Activated CD4-positive, alpha-beta T cell treated with anti-CD3 and anti-CD28 coated beads for 36 hours (primary cell): ENCODE measurements around the gene FHOD3. TPM values are rescaled to one million over a fixed set of nuclear protein-coding genes. Genes with fewer than 3 reads are reported as not detected.

Source experiments
- ATAC-seq: fragments of 200-7000 bp; cut with Tn5 transposase; one replicate; pipeline ENCODE4 v1.10.0; 2021; ENCODE audit warnings: mild to moderate bottlenecking, moderate library complexity
- CTCF ChIA-PET: fragments of 350-600 bp; sonication (Branson Sonifier 250); formaldehyde crosslinking; loops from one replicate; lab custom pipeline; 2021; ENCODE audit warnings: antibody characterized with exemption; lab: Charles Lee
- POLR2A ChIA-PET: fragments of 350-600 bp; sonication (Branson Sonifier 250); formaldehyde crosslinking; loops from one replicate; lab custom pipeline; 2021; ENCODE audit warnings: antibody characterized with exemption, inconsistent platforms; lab: Charles Lee
- DNase-seq: peaks from one replicate; pipeline ENCODE4 v3.0.0-alpha.2; 2020
- H3K27ac Mint-ChIP-seq: one replicate; pipeline ENCODE4 v1.8.0; 2021; ENCODE audit warnings: mixed read lengths
- H3K27me3 Mint-ChIP-seq: one replicate; pipeline ENCODE4 v1.8.0; 2021; ENCODE audit warnings: mixed read lengths
- H3K36me3 Mint-ChIP-seq: one replicate; pipeline ENCODE4 v1.8.0; 2021; ENCODE audit warnings: low read depth, mixed read lengths
- H3K4me1 Mint-ChIP-seq: one replicate; pipeline ENCODE4 v1.8.0; 2021; ENCODE audit warnings: mixed read lengths
- H3K4me3 Mint-ChIP-seq: one replicate; pipeline ENCODE4 v1.8.0; 2021; ENCODE audit warnings: mild to moderate bottlenecking, moderate library complexity, mixed read lengths
- H3K9me3 Mint-ChIP-seq: one replicate; pipeline ENCODE4 v1.8.0; 2021; ENCODE audit warnings: low read depth, mixed read lengths
- intact Hi-C, 2 experiments: fragments of 100-400 bp; cut with DNase I in 1 of 2; cut with micrococcal nuclease in 1 of 2; formaldehyde crosslinking; loops; one replicate each; pipeline versions ENCODE4 v1.14.2 to v1.15.1; 2022 to 2024; cut with DNase I, micrococcal nuclease
- total RNA-seq, 2 experiments: library from RNA; stranded (reverse); gene quantifications; one replicate each; pipeline ENCODE4 v1.2.3, GENCODE V29; 2021

FHOD3 gene
- total RNA-seq, 2 experiments from 2014 or later: not detected

- ChIA-PET CTCF (no interaction called here), POLR2A (no interaction called here)
- Mint-ChIP-seq H3K4me1 (no peaks in the 10 kb centered on the region), H3K9me3 (no peaks in the 10 kb centered on the region), H3K27ac (no peak overlapping the region), H3K27me3 (no peaks in the 10 kb centered on the region), H3K36me3 (no peaks in the 10 kb centered on the region), H3K4me3 (no peak overlapping the region)
- DNase-seq: no peak
- intact Hi-C loops: no loop called here
- no peak for ATAC-seq
Observed at GRCh38 chr18:36335476-36336279, 38.2 kb downstream of the FHOD3 start.

- peaks cover 5% of the 10 kb centered on the region for H3K9me3 Mint-ChIP-seq
- no peak overlapping the region for H3K27ac Mint-ChIP-seq
- ChIA-PET POLR2A (no interaction called here), CTCF (no interaction called here)
- no peak overlapping the region for H3K4me3 Mint-ChIP-seq
- peaks cover 6% of the 10 kb centered on the region for H3K27me3 Mint-ChIP-seq
- ATAC-seq: no peak
- no peaks in the 10 kb centered on the region for H3K36me3 Mint-ChIP-seq
- no peaks in the 10 kb centered on the region for H3K4me1 Mint-ChIP-seq
- intact Hi-C loops: no loop called here
- no peak for DNase-seq
Observed at GRCh38 chr18:36337679-36338402, 40.3 kb downstream of the FHOD3 start.

GRCh38 chr18:36338403-36338933 lies 41.0 kb downstream of the FHOD3 start:
- ChIA-PET CTCF (no interaction called here), POLR2A (no interaction called here)
- no peak overlapping the region for H3K27ac Mint-ChIP-seq
- no peak for DNase-seq
- no peaks in the 10 kb centered on the region for H3K36me3 Mint-ChIP-seq
- H3K4me1 Mint-ChIP-seq: no peaks in the 10 kb centered on the region
- H3K27me3 Mint-ChIP-seq: peaks cover 6% of the 10 kb centered on the region
- H3K4me3 Mint-ChIP-seq: no peak overlapping the region
- no peak for ATAC-seq
- peaks cover 5% of the 10 kb centered on the region for H3K9me3 Mint-ChIP-seq
- intact Hi-C loops: no loop called here

GRCh38 chr18:36340246-36340645 lies 42.7 kb downstream of the FHOD3 start:
- no peaks in the 10 kb centered on the region for H3K36me3 Mint-ChIP-seq
- H3K27me3 Mint-ChIP-seq: peaks cover 6% of the 10 kb centered on the region
- H3K4me3 Mint-ChIP-seq: no peak overlapping the region
- peaks cover 5% of the 10 kb centered on the region for H3K9me3 Mint-ChIP-seq
- no peak for ATAC-seq
- no peak for DNase-seq
- H3K27ac Mint-ChIP-seq: no peak overlapping the region
- intact Hi-C loops: no loop called here
- ChIA-PET CTCF (interaction anchor here (0.7 kb wide), 1 partner anchor 66 kb away, joined by 3 read pairs; no protein-coding TSS in a partner anchor), POLR2A (no interaction called here)
- H3K4me1 Mint-ChIP-seq: no peaks in the 10 kb centered on the region

- no peak for ATAC-seq
- Mint-ChIP-seq H3K27ac (no peak overlapping the region), H3K27me3 (peaks cover 12% of the 10 kb centered on the region), H3K9me3 (peaks cover 5% of the 10 kb centered on the region), H3K4me1 (no peaks in the 10 kb centered on the region), H3K36me3 (no peaks in the 10 kb centered on the region), H3K4me3 (no peak overlapping the region)
- intact Hi-C loops: no loop called here
- ChIA-PET CTCF (interaction anchor here (1.2 kb wide), 1 partner anchor 11 kb away, joined by 3 read pairs; no protein-coding TSS in a partner anchor), POLR2A (no interaction called here)
- no peak for DNase-seq
Observed at GRCh38 chr18:36341944-36342343, 44.4 kb downstream of the FHOD3 start.

GRCh38 chr18:36348331-36348730 lies 50.8 kb downstream of the FHOD3 start:
- ChIA-PET POLR2A (no interaction called here), CTCF (no interaction called here)
- Mint-ChIP-seq H3K9me3 (no peaks in the 10 kb centered on the region), H3K4me3 (no peak overlapping the region), H3K27ac (no peak overlapping the region), H3K4me1 (no peaks in the 10 kb centered on the region), H3K27me3 (peaks cover 23% of the 10 kb centered on the region), H3K36me3 (no peaks in the 10 kb centered on the region)
- no peak for DNase-seq
- ATAC-seq: no peak
- intact Hi-C loops: no loop called here

- Mint-ChIP-seq H3K27me3 (peaks cover 23% of the 10 kb centered on the region), H3K27ac (no peak overlapping the region), H3K36me3 (no peaks in the 10 kb centered on the region), H3K4me1 (no peaks in the 10 kb centered on the region), H3K4me3 (no peak overlapping the region), H3K9me3 (no peaks in the 10 kb centered on the region)
- CTCF ChIA-PET: no interaction called here
- intact Hi-C loops: no loop called here
- ATAC-seq (no peak), DNase-seq (no peak)
- POLR2A ChIA-PET: no interaction called here
Observed at GRCh38 chr18:36348971-36349417, 51.5 kb downstream of the FHOD3 start.

GRCh38 chr18:36349552-36349951 lies 52.0 kb downstream of the FHOD3 start:
- Mint-ChIP-seq H3K27me3 (peaks cover 23% of the 10 kb centered on the region), H3K4me1 (no peaks in the 10 kb centered on the region), H3K4me3 (no peak overlapping the region), H3K27ac (no peak overlapping the region), H3K36me3 (no peaks in the 10 kb centered on the region), H3K9me3 (no peaks in the 10 kb centered on the region)
- intact Hi-C loops: no loop called here
- ChIA-PET CTCF (no interaction called here), POLR2A (no interaction called here)
- ATAC-seq: no peak
- no peak for DNase-seq

GRCh38 chr18:36350251-36350651 lies 52.7 kb downstream of the FHOD3 start:
- Mint-ChIP-seq H3K27ac (no peak overlapping the region), H3K4me1 (peaks cover 1% of the 10 kb centered on the region), H3K36me3 (no peaks in the 10 kb centered on the region), H3K4me3 (no peak overlapping the region), H3K9me3 (no peaks in the 10 kb centered on the region), H3K27me3 (peaks cover 23% of the 10 kb centered on the region)
- CTCF ChIA-PET: no interaction called here
- no peak for ATAC-seq
- intact Hi-C loops: no loop called here
- no peak for DNase-seq
- POLR2A ChIA-PET: no interaction called here

GRCh38 chr18:36350839-36351469 lies 53.4 kb downstream of the FHOD3 start:
- intact Hi-C loops: no loop called here
- H3K27ac Mint-ChIP-seq: no peak overlapping the region
- no peaks in the 10 kb centered on the region for H3K9me3 Mint-ChIP-seq
- peaks cover 5% of the 10 kb centered on the region for H3K4me1 Mint-ChIP-seq
- H3K4me3 Mint-ChIP-seq: no peak overlapping the region
- peaks cover 23% of the 10 kb centered on the region for H3K27me3 Mint-ChIP-seq
- ChIA-PET POLR2A (no interaction called here), CTCF (no interaction called here)
- ATAC-seq (no peak), DNase-seq (no peak)
- H3K36me3 Mint-ChIP-seq: no peaks in the 10 kb centered on the region

GRCh38 chr18:36352384-36352783 lies 54.9 kb downstream of the FHOD3 start:
- no peak for ATAC-seq
- DNase-seq: no peak
- intact Hi-C loops: no loop called here
- CTCF ChIA-PET: interaction anchor here (0.7 to 1.6 kb wide), 2 partner anchors 10 to 61 kb away, joined by 3 to 4 read pairs; no protein-coding TSS in a partner anchor
- Mint-ChIP-seq H3K36me3 (no peaks in the 10 kb centered on the region), H3K4me3 (no peak overlapping the region), H3K4me1 (peaks cover 5% of the 10 kb centered on the region), H3K9me3 (no peaks in the 10 kb centered on the region), H3K27me3 (peaks cover 16% of the 10 kb centered on the region), H3K27ac (no peak overlapping the region)
- POLR2A ChIA-PET: no interaction called here
